ENCODE measurements around the gene EZH2.

EZH2 gene

GRCh38 chr7:148898845-148899484, 14.9 kb upstream of the EZH2 start:
- no peak for DNase-seq (ENCODE audit: low read depth in 1 of 2, low spot score in 1 of 2)
- no peak overlapping the region for H3K4me3 ChIP-seq (replicated peaks; ENCODE audit: insufficient read depth, low read length)
- no peak overlapping the region for H3K27ac ChIP-seq (replicated peaks)
- H3K27me3 ChIP-seq (ENCODE audit: insufficient read depth, poor library complexity, severe bottlenecking), result no peaks in the 10 kb centered on the region
- no peak for TF ChIP-seq GABPA (IDR thresholded peaks at IDR 0.05; ENCODE audit: low read depth)
- TF ChIP-seq CTCF (IDR thresholded peaks at IDR 0.05; ENCODE audit: insufficient read depth, low read length), result no peak
- TF ChIP-seq POLR2AphosphoS5 (IDR thresholded peaks at IDR 0.05; ENCODE audit: low read depth), result no peak
- no peak for TF ChIP-seq SPI1 (IDR thresholded peaks at IDR 0.05; ENCODE audit: borderline replicate concordance, low read depth)
- TF ChIP-seq REST (IDR thresholded peaks at IDR 0.05; ENCODE audit: insufficient replicate concordance, low read depth), result no peak

- no peak overlapping the region for H3K27ac ChIP-seq (replicated peaks)
- no peak overlapping the region for H3K4me3 ChIP-seq (replicated peaks; ENCODE audit: insufficient read depth, low read length)
- H3K27me3 ChIP-seq (ENCODE audit: insufficient read depth, poor library complexity, severe bottlenecking), result no peaks in the 10 kb centered on the region
- no peak for DNase-seq (ENCODE audit: low read depth in 1 of 2, low spot score in 1 of 2)
- TF ChIP-seq CTCF (IDR thresholded peaks at IDR 0.05; ENCODE audit: insufficient read depth, low read length), result no peak
- TF ChIP-seq POLR2AphosphoS5 (IDR thresholded peaks at IDR 0.05; ENCODE audit: low read depth), result no peak
- TF ChIP-seq GABPA (IDR thresholded peaks at IDR 0.05; ENCODE audit: low read depth), result no peak
Observed at GRCh38 chr7:148894591-148894990, 10.5 kb upstream of the EZH2 start.

- DNase-seq (ENCODE audit: low read depth in 1 of 2, low spot score in 1 of 2), result no peak
- Histone ChIP-seq H3K4me3 (replicated peaks; ENCODE audit: insufficient read depth, low read length) (no peak overlapping the region), H3K27me3 (ENCODE audit: insufficient read depth, poor library complexity, severe bottlenecking) (no peaks in the 10 kb centered on the region), H3K27ac (replicated peaks) (no peak overlapping the region)
- TF ChIP-seq SPI1 (IDR thresholded peaks at IDR 0.05; ENCODE audit: borderline replicate concordance, low read depth) (no peak), POLR2AphosphoS5 (IDR thresholded peaks at IDR 0.05; ENCODE audit: low read depth) (no peak)
Observed at GRCh38 chr7:148893071-148893470, 9.0 kb upstream of the EZH2 start.

GRCh38 chr7:148888300-148888699, 4.2 kb upstream of the EZH2 start:
- TF ChIP-seq POLR2AphosphoS5 (IDR thresholded peaks at IDR 0.05; ENCODE audit: low read depth) (no peak), SPI1 (IDR thresholded peaks at IDR 0.05; ENCODE audit: borderline replicate concordance, low read depth) (no peak), CTCF (IDR thresholded peaks at IDR 0.05; ENCODE audit: insufficient read depth, low read length) (no peak), REST (IDR thresholded peaks at IDR 0.05; ENCODE audit: insufficient replicate concordance, low read depth) (no peak), GABPA (IDR thresholded peaks at IDR 0.05; ENCODE audit: low read depth) (no peak)
- H3K4me3 ChIP-seq (replicated peaks; ENCODE audit: insufficient read depth, low read length), result no peak overlapping the region
- no peak overlapping the region for H3K27ac ChIP-seq (replicated peaks)
- DNase-seq (ENCODE audit: low read depth in 1 of 2, low spot score in 1 of 2), result no peak
- no peaks in the 10 kb centered on the region for H3K27me3 ChIP-seq (ENCODE audit: insufficient read depth, poor library complexity, severe bottlenecking)

Measured in HL-60 (cell line).